Neuronal stem cell (in vitro differentiated cells): ENCODE data around the gene ARHGEF28.

ENCODE experiments used
- DNase-seq: peaks from one replicate; pipeline ENCODE4 v3.0.0-alpha.2; 2013; ENCODE audit warnings: low spot score
- H2AFZ ChIP-seq: one replicate; pipeline ENCODE4 v1.6.1; 2013; ENCODE audit warnings: mild to moderate bottlenecking, low read length, inconsistent platforms
- H2AK5ac ChIP-seq: 2 replicates; pipeline ENCODE4 v1.6.1; 2013; ENCODE audit warnings: low read depth, mild to moderate bottlenecking, inconsistent platforms, low read length, moderate library complexity, mixed read lengths
- H2BK120ac ChIP-seq: 2 replicates; pipeline ENCODE4 v1.6.1; 2013; ENCODE audit warnings: low read depth, mild to moderate bottlenecking, inconsistent platforms, low read length, moderate library complexity, mixed read lengths
- H2BK12ac ChIP-seq: one replicate; pipeline ENCODE4 v1.6.1; 2013; ENCODE audit warnings: low read length, inconsistent platforms
- H2BK15ac ChIP-seq: 2 replicates; pipeline ENCODE4 v1.6.1; 2013; ENCODE audit warnings: mild to moderate bottlenecking, low read length, inconsistent platforms, mixed read lengths
- H2BK5ac ChIP-seq: one replicate; pipeline ENCODE4 v1.6.1; 2013; ENCODE audit warnings: inconsistent platforms, mild to moderate bottlenecking, low read length, moderate library complexity
- H3K14ac ChIP-seq: one replicate; pipeline ENCODE4 v1.6.1; 2013; ENCODE audit warnings: low read length, inconsistent platforms
- H3K18ac ChIP-seq: 2 replicates; pipeline ENCODE4 v1.6.1; 2013; ENCODE audit warnings: low read length, inconsistent platforms
- H3K23ac ChIP-seq: 2 replicates; pipeline ENCODE4 v1.6.1; 2013; ENCODE audit warnings: low read depth, mild to moderate bottlenecking, mixed read lengths, low read length, inconsistent platforms; ENCODE audit not compliant: poor library complexity
- H3K27ac ChIP-seq: replicated peaks from 3 replicates; pipeline ENCODE4 v1.5.1; 2013; ENCODE audit warnings: low read length, inconsistent platforms
- H3K27me3 ChIP-seq, 3 experiments: 2 replicates each; pipeline ENCODE4 v1.6.1; 2013; ENCODE audit warnings: low read length in 3 of 3, mild to moderate bottlenecking in 2 of 3, inconsistent platforms in 1 of 3, low read depth in 1 of 3, mixed read lengths in 1 of 3, moderate library complexity in 1 of 3; ENCODE audit not compliant: control insufficient read depth in 3 of 3, insufficient read depth in 3 of 3
- H3K36me3 ChIP-seq, 2 donors: replicated peaks in 1 of 2; 2 replicates each; pipeline ENCODE4 v1.6.1; 2013; ENCODE audit warnings: low read length in 2 of 2; ENCODE audit not compliant: control insufficient read depth in 2 of 2, insufficient read depth in 2 of 2
- H3K4ac ChIP-seq: 2 replicates; pipeline ENCODE4 v1.6.1; 2013; ENCODE audit warnings: inconsistent platforms, mild to moderate bottlenecking, low read length, moderate library complexity
- H3K4me1 ChIP-seq, 2 donors: 1 replicate in 1 of 2; 2 replicates in 1 of 2; pipeline ENCODE4 v1.6.1; 2013; ENCODE audit warnings: low read length in 2 of 2, low read depth in 1 of 2; ENCODE audit not compliant: control insufficient read depth in 2 of 2, insufficient read depth in 1 of 2
- H3K4me2 ChIP-seq: one replicate; pipeline ENCODE4 v1.6.1; 2013; ENCODE audit warnings: mild to moderate bottlenecking, low read length, inconsistent platforms; ENCODE audit not compliant: insufficient read depth, poor library complexity, severe bottlenecking
- H3K4me3 ChIP-seq, 2 donors: 2 replicates each; pipeline ENCODE4 v1.5.1; 2013; ENCODE audit warnings: low read length in 2 of 2, mild to moderate bottlenecking in 2 of 2, inconsistent platforms in 1 of 2, moderate library complexity in 1 of 2
- H3K79me1 ChIP-seq: one replicate; pipeline ENCODE4 v1.6.1; 2013; ENCODE audit warnings: low read depth, mild to moderate bottlenecking, inconsistent platforms, low read length, moderate library complexity
- H3K9ac ChIP-seq: one replicate; pipeline ENCODE4 v1.6.1; 2013; ENCODE audit warnings: mild to moderate bottlenecking, low read depth, low read length, inconsistent platforms; ENCODE audit not compliant: poor library complexity
- H3K9me3 ChIP-seq, 2 donors: replicated peaks in 1 of 2; 2 replicates each; pipeline versions ENCODE3 to v1.6.1; 2013; ENCODE audit warnings: low read length in 2 of 2, mild to moderate bottlenecking in 2 of 2, inconsistent platforms in 1 of 2, low read depth in 1 of 2, mixed read lengths in 1 of 2, moderate library complexity in 1 of 2; ENCODE audit not compliant: control insufficient read depth in 2 of 2, insufficient read depth in 1 of 2
- H4K8ac ChIP-seq: one replicate; pipeline ENCODE4 v1.6.1; 2013; ENCODE audit warnings: low read depth, mild to moderate bottlenecking, inconsistent platforms, low read length, moderate library complexity
- H4K91ac ChIP-seq: one replicate; pipeline ENCODE4 v1.6.1; 2013; ENCODE audit warnings: low read length, low read depth, mild to moderate bottlenecking, inconsistent platforms; ENCODE audit not compliant: poor library complexity
- WGBS, 2 donors: extraction: QIAGEN DNeasy Blood & Tissue Kit; methylation state at CpG; one replicate each; pipeline ENCODE4 v1.1.7; 2013; ENCODE audit warnings: missing lambda C conversion rate in 2 of 2, mixed read lengths in 1 of 2; ENCODE audit not compliant: insufficient read length in 2 of 2, insufficient replicate concordance in 1 of 2; ENCODE audit errors: extremely low coverage in 2 of 2; 5-methylcytosine and 5-hydroxymethylcytosine counted together

Gene ARHGEF28

DNA sequence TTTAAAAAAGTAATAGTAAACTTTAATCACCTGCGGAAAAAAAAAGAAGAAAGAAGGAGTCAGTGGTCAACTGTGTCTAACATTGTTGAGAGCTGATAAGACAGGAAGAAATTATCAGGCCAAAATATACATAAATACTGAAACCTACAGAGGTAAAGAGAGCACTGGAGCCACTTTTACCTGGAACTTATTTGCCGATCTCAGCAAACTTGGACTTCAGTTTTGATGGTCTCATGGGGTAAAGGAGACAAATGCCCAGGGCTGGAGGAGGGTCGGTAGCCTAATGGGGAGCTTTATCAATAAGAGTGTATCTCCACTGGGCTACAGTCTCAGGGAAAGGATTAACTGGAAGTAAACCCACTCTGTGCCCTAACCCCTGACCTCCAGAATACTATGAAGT is 26.6 kb upstream of the ARHGEF28 start:
- Histone ChIP-seq H3K79me1 (no peaks in the 10 kb centered on the region), H3K4me2 (no peak overlapping the region), H3K27ac (no peak overlapping the region), H4K8ac (no peak overlapping the region), H2AK5ac (no peak overlapping the region), H3K4me3 (no peak overlapping the region), H3K23ac (no peak overlapping the region), H3K9ac (no peak overlapping the region), H3K27me3 (no peaks in the 10 kb centered on the region), H3K18ac (no peak overlapping the region), H2BK15ac (no peak overlapping the region), H3K36me3 (no peaks in the 10 kb centered on the region), H3K4me1 (no peaks in the 10 kb centered on the region), H3K4ac (no peak overlapping the region), H2BK5ac (no peak overlapping the region), H3K9me3 (no peaks in the 10 kb centered on the region), H2BK12ac (no peak overlapping the region), H3K14ac (no peak overlapping the region), H2AFZ (no peak overlapping the region), H4K91ac (no peak overlapping the region), H2BK120ac (no peak overlapping the region)
- no peak for DNase-seq
- WGBS, 2 donors = no CpG with 5 or more reads among the region's 3 CpGs

DNA sequence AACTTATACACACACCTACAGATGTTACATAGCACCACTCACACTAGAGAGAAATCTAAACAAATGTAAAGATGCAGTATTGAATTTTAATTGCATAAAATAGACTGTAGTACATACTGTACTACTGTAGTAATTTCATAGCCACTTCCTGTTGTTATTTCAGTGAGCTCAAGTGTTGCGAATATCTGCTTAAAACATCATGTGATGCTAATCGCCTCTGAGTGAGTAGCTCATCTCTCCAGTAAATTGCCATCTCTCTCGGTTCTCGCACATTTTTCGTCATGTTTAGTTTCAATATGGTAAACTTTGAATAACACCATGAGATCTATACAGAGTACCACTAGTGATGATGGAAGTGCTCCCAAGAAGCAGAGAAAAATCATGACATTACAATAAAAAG is 22.0 kb upstream of the ARHGEF28 start:
- Histone ChIP-seq H3K27me3 (no peaks in the 10 kb centered on the region), H3K79me1 (no peaks in the 10 kb centered on the region), H3K36me3 (no peaks in the 10 kb centered on the region), H3K4me1 (no peaks in the 10 kb centered on the region), H3K4me2 (no peak overlapping the region), H3K9ac (no peak overlapping the region), H3K14ac (no peak overlapping the region), H2BK5ac (no peak overlapping the region), H3K23ac (no peak overlapping the region), H3K18ac (no peak overlapping the region), H2AFZ (no peak overlapping the region), H3K4me3 (no peak overlapping the region), H2AK5ac (no peak overlapping the region), H3K9me3 (no peaks in the 10 kb centered on the region), H4K91ac (no peak overlapping the region), H4K8ac (no peak overlapping the region), H2BK120ac (no peak overlapping the region), H2BK12ac (no peak overlapping the region), H2BK15ac (no peak overlapping the region), H3K27ac (no peak overlapping the region), H3K4ac (no peak overlapping the region)
- WGBS, 2 donors = no CpG with 5 or more reads among the region's 5 CpGs
- DNase-seq = no peak

DNA sequence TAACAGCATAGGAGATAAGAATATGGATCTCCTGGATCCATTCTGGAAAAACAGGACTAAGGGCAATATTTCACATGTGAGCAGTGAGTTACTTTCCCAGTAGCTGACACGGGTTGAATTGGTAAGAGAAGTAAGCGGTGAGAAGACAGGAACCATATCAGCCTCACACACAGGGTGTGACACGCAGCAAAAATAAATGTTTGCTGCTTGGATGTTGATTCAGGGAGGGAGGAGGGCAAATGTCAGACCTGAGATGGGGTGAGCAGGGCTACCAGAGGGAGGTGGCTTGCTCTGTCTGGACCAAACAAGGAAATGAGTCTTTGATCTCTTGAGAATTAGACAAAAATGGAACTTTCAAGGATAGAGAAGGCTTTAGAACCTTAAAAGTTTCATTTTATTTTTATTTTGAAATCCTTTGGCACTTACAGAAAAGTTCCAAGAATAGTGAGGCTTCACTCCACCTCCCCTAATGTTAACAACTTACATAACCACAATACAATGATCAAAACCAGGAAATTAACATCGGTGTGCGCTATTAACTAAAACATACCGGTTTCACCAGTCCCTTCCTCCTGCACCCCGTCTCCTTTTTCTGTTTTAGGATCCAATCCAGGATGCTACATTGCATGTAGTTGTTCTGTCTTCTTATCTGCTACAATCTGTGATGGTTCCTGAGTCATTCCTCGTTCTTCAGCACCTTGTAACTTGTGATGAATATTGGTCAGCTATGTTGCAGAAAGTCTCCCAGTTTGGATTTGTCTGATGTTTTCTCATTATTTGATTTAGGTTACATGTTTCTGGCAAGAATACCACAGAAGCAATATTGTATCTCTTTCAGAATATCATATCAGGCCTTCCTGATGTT is 20.5 kb upstream of the ARHGEF28 start:
- Histone ChIP-seq H4K8ac (no peak overlapping the region), H2BK15ac (no peak overlapping the region), H3K4me1 (no peaks in the 10 kb centered on the region), H3K18ac (no peak overlapping the region), H3K4me3 (no peak overlapping the region), H3K14ac (no peak overlapping the region), H2BK5ac (no peak overlapping the region), H3K23ac (no peak overlapping the region), H3K79me1 (no peaks in the 10 kb centered on the region), H3K36me3 (no peaks in the 10 kb centered on the region), H3K9me3 (no peaks in the 10 kb centered on the region), H2BK120ac (no peak overlapping the region), H4K91ac (no peak overlapping the region), H2AFZ (no peak overlapping the region), H3K4me2 (no peak overlapping the region), H3K27me3 (no peaks in the 10 kb centered on the region), H3K4ac (no peak overlapping the region), H2AK5ac (no peak overlapping the region), H3K27ac (no peak overlapping the region), H3K9ac (no peak overlapping the region), H2BK12ac (no peak overlapping the region)
- DNase-seq = no peak
- WGBS, 2 donors = no CpG with 5 or more reads among the region's 8 CpGs

DNA sequence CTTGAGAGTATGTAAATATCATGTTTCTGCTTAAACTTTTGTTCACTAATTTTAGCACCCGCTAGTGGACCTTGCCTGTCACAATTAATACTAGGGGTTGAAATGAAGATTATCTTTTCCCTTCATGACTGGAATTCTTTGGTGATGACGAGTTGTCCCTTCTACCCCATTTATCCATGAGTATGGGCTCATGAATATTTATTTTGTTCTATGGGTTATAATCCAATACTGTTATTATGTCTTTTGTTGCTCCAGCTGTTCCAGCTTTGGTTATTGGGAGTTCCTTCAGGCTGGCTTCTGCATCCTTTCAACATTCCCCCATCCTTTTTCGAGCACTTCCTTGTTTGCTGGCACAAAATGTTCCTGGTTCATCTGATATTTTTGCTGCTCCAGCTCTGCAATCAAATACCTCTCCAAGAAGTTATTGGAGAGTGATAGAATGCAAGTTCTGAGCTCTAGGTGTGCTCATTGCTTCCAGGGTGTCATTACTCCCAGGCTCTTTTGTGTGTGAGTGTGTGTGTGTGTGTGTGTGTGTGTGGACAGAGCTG is 19.7 kb upstream of the ARHGEF28 start:
- WGBS, 2 donors = no CpG with 5 or more reads among the region's 3 CpGs
- Histone ChIP-seq H3K9me3 (no peaks in the 10 kb centered on the region), H2BK15ac (no peak overlapping the region), H3K27me3 (no peaks in the 10 kb centered on the region), H2AFZ (no peak overlapping the region), H3K23ac (no peak overlapping the region), H2BK5ac (no peak overlapping the region), H3K79me1 (no peaks in the 10 kb centered on the region), H3K14ac (no peak overlapping the region), H2BK120ac (no peak overlapping the region), H3K4ac (no peak overlapping the region), H4K91ac (no peak overlapping the region), H4K8ac (no peak overlapping the region), H3K4me3 (no peak overlapping the region), H2AK5ac (no peak overlapping the region), H3K9ac (no peak overlapping the region), H3K36me3 (no peaks in the 10 kb centered on the region), H3K27ac (no peak overlapping the region), H3K18ac (no peak overlapping the region), H3K4me1 (no peaks in the 10 kb centered on the region), H2BK12ac (no peak overlapping the region), H3K4me2 (no peak overlapping the region)
- no peak for DNase-seq
